HuH-7 (cell line): Measurements from ENCODE around the gene ITGAD.
"Not testable (repeated sequence)": the region's sequence is repeated elsewhere in the genome, so short reads cannot be mapped to it uniquely, and the experiment has no call there.

ENCODE experiments used
- DNase-seq: peaks from one replicate; pipeline ENCODE4 v3.0.0; 2011; ENCODE audit warnings: low spot score

ITGAD gene

DNA sequence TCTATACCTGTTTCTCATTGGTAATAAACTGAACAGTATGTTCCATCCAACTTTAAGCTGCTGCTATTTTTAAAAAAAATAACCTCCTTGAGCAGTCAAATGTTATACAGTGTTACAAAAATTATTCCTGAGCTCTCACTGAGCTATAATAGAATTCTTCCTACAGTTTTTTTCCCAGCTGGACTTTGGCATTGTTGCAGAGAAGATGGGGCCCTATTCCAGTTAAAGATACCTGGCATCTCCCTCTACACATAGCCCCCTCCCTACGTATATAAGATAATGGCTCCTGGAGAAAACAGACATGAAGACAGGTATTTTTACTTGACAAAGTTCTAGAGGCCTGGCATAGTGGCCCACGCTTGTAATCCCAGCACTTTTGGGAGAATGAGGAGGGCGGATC, 36.7 kb downstream of the ITGAD start:
- DNase-seq, result no peak

DNA sequence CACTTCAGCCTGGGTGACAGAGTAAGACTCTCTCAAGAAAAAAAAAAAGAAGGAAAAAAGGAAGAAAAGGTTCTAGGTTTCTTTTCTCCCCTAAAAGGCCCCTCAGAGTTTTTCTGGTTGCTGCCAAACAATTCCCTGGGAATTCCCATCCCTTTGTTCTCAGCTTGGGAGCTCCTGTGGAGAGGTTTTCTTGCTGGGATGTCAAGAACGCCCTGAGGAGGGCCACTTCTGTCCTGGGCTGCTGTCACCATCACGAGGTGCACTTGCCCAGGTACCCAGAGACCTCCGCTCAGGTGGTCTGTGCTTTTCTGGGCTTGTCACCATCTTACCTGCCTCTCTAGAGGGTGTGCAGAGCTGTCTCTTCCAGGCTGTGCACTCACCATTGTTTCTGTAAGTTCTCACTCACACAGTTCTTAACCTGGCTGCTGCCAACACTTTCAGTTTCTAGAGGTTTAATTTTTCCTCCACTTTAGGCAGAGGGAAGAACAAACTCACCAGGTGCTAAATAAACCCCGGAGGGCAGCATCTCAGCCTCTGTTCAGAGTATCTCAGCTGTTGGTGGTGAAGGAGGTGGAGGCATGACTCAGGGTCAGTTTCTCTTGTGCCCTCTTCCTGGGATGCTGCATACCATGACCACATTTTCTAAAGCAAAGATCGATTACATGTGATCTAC, 37.4 kb downstream of the ITGAD start:
- DNase-seq, result no peak

- no peak for DNase-seq
Measured at GRCh38 chr16:31435341-31436220, 42.4 kb downstream of the ITGAD start.

DNA sequence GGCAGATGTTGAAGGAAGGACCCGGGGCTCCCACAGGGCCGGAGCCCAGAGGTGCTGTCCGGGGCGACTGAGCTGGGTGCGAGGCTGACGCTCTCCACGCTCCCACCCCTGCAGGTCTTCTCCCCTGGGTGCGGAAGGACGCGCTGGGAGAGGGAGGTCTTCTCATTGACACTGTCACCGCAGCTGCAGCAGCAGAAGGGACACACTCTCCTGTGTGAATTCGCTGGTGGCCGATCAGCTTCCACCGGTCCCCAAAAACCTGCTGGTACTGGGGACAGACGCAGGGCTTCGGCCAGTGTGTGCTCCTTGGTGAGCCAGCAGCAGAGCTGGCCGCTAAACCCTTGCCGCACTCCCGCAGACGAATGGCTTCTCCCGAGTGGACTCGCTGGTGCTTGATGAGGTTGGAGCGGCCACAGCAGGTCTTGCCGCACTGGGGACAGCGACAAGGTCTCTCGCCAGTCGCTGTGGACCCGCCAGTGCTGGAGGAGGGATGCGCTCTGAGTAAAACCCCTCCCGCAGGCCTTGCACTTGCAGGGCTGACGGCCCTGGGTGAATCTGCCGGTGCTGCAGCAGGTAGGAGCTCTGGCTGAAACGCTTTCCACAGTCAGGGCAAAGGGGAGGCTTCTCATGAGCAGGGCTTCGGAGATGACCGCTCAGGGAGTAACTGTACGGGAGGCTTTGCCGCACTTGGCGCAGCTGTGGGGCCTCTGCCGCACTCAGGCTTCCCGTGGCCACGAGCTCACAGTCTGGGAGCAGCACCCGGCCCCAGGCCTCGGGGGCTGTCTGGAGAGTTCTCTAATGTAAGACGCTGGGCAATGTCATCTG, 43.3 kb downstream of the ITGAD start:
- DNase-seq, result no peak

DNA sequence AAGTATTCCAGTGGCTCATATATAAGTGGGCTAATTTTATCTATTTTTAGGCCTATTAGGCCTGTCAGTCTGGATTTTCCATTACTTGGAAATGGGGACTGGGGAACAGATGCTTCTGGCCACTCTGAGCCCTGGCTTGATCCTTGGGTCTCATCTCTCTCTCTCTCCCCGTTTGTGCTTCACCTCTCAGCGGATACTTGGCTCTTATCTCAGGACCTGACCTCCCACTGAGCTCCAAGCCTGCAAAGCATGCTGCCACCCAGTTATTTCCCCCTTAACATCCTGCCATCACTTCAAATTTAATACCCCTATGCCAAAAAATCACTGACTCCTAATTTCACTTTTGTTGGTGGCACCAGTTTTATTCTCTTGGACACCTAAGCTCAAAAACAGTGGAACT, 45.3 kb downstream of the ITGAD start:
- no peak for DNase-seq

DNA sequence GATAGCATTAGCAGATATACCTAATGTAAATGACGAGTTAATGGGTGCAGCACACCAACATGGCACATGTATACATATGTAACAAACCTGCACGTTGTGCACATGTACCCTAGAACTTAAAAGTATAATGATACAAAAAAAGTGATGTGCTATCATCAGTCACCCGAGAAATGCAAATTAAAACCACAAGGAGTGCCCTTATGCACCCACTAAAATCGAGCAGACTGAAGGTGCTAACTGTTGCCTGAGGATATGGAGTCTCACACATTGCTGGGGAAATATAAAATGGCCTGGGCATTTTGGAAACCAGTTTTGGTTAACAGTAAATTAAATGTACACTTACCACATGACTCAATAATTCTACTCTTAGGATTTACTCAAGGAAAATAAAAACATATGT, 45.9 kb downstream of the ITGAD start:
- not testable (repeated sequence) for DNase-seq

GRCh38 chr16:31439519-31439918, 46.4 kb downstream of the ITGAD start:
- DNase-seq, result no peak

DNA sequence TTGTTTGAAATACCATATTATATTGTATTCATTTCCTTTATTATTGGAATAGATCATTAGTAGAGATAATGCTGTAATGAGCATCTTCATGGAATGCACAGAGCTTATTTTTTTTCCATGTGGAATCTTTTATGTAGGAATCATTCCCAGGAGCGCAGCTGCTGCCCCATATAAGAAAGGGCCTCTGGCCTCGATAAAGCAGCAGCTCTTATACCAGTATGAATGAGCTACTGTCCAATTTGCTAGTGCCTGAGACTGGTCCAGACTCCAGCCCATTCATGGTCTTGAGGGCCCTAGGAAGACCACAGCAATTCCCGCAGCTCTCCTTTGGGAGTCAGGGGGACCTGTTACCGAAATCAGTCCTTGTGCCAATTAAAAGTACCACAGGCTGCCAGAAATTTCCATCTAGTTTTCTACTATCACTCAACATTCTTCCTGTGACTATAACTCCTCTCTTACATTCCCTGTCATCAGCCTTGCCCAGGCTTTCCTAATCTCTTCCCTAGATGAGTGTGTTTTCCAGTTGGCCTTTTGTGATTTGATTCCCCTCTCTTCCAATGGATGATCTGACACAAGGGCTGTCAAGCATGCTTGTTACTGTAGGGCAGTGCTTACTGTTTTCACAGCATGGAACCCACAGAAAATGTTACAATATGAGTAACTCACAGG, 47.5 kb downstream of the ITGAD start:
- no peak for DNase-seq

GRCh38 chr16:31441956-31442355, 48.8 kb downstream of the ITGAD start:
- DNase-seq, result no peak

- DNase-seq, result not testable (repeated sequence)
Measured at GRCh38 chr16:31445931-31446330, 52.8 kb downstream of the ITGAD start.

- no peak for DNase-seq
Measured at GRCh38 chr16:31451201-31451600, 58.1 kb downstream of the ITGAD start.

DNA sequence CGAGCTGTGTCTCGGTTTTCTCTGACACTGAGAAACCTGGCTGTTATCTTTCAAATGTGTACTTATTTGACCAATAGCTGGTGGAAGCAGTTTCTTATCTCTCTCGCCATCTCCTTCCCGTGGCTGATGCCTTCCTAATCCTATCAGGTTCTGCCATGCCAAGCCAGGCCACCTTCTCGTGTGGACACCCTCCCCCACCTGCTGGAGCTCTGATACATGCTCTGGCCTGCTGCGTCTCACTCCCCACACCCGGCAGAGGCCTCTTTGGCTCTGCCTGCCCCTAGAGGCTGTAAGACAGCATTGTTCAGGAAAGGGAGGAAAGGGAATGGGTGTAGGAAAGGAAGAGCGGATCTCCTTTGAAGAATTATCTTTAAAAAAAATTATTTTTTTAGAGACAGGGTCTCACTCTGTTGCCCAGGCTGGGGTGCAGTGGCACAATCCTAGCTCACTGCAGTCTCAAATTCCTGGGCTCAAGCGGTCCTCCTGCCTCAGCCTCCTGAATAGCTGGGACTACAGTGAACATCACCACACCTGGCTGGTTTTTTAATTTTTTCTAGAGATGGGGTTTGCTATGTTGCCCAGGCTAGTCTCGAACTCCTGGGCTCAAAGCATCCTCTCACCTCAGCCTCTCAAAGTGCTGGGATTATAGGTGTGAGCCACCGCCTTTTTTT, 58.7 kb downstream of the ITGAD start:
- DNase-seq, result peak; percentile 69

GRCh38 chr16:31452631-31453106, 59.5 kb downstream of the ITGAD start:
- no peak for DNase-seq

- no peak for DNase-seq
Measured at GRCh38 chr16:31453255-31454204, 60.4 kb downstream of the ITGAD start.

DNA sequence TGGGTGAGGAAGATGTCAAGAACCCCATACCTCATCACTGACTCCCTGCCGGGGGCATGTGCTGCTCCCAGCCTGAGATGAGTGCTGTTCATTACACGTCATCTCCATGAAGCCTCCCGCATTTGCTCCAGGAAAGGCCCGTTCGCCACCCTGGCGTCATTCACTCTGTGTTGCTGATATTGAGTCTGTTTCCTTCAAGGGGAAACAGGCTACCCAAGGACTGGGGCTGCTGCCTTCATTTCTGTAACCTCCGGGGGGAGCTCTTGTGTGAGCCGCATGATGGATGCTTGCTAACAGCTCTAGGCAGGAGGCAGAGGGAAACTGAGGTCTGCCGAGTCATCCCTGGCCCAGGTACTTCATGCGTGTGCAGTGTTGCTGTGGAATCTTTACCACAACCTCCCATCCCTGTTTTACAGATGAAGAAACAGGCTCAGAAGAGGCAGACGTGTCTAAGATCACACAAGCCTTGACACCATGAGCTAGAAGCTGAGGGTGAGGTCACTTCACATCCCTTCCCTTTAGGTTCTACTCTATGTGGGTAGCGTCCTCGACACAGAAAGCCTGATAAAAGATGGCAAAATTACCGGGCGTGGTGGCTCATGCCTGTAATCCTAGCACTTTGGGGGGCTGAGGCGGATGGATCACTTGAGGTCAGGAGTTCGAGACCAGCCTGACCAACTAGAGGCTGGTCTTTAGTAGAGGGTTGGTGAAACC, 62.6 kb downstream of the ITGAD start:
- no peak for DNase-seq

GRCh38 chr16:31456988-31457360, 63.8 kb downstream of the ITGAD start:
- DNase-seq, result no peak

DNA sequence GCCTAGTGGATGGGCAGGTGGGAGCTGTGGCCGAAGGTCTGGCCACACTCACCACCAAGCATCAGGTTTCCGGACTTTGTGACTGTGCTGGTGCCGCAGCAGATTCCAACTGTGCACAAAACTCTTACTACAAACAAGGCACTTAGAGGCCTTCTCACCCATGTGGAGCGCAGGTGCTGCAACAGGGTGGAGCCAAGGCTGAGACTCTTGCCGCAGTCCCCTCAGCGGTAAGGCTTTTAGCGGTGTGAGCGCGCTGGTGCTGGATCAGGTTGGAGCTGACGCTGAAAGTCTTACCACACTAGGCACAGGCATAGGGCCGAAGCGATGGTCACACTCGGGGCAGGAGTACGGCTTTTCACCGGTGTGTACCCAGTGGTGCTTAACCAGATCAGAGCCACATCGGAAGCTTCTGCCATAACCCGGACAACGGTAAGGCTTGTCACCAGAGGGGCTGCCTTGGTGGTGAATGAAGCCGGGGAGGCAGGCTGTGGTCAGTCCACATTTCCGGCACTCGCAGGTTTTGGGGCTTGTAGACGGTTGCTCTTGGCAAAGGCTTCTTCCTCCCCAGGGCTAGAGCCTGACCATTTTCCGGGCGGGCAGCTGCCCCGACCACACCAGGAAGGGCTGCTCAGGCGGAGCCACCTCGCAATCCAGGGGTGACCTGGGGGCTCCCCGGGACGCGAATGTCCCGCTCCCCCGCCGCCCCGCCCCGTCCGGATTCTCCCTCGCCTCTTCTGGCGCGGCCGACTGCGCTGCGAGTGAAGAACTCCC, 65.1 kb downstream of the ITGAD start:
- DNase-seq, result peak; percentile 71

DNA sequence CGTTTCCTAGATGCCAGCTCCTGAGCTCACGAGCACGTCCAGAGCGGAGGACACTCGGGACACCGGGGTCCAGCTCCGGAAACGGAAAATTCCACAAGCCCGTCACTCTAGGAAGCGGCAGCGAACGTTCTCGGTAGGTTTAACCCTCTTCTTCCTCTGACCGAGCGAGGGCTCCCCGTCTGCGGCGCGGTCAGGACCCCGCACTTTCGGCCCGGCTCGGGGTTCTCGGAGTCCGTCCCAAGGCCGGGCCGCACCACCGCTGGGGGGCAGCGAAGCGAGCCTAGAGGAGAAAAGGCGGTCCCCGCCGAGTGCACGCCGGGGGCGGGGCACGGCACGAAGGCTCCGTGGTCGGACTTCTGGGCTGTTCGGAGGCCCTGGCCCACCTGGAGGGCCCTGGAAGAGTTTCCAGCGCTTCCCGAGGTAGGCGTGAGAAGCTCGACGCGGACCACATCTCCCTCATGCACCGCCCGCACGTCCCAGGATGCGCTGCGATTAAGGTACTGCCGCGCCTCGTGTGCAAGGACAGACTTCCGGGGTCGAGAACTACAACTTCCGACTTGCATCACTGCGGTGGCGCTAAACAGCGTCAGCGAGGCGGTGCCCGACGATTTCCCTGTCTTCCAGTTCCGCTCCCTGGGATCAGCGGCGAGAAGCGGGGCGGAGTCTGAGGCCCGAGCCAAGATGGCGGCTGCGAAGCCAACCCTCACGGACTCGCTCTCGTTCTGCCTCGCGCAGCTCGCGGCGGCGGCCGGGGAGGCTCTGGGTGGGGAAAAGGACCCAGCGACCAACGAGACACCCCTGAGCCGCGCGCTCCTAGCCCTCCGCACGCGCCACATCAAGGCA, 65.9 kb downstream of the ITGAD start, which contains the start of gene ARMC5:
TSS of gene ARMC5 (plus strand) at position 658 of the 843 bp plus-strand sequence. CDS start at position 682, 24 bp downstream.
- DNase-seq, result peak; percentile 85
